ENCODE data around the gene PLAGL1.

Gene PLAGL1

DNA sequence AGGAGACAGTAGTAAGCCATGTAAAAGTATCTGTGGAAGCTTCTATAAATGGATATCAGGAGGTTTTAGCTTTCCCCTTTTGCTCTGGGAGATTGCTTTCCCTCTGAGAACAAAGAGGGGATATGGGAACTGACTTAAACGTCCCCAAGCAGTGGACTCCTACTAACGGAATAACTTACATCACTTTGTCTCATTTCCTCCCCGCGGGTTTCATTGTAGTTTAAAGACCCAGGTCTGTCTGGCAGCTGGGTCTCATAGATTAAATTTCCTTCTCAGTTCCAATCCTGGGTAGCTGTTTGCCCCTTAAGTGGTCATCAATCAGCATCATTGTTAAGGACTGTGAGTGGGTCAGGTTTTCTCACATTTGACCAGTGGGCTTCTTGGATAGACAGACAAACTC is 68.7 kb downstream of the PLAGL1 start:
- DNase-seq (ENCODE audit: low read depth) = no peak
- H3K4me3 ChIP-seq (replicated peaks; ENCODE audit: low read depth, low read length) = no peak overlapping the region
- TF ChIP-seq, protein P1, sequence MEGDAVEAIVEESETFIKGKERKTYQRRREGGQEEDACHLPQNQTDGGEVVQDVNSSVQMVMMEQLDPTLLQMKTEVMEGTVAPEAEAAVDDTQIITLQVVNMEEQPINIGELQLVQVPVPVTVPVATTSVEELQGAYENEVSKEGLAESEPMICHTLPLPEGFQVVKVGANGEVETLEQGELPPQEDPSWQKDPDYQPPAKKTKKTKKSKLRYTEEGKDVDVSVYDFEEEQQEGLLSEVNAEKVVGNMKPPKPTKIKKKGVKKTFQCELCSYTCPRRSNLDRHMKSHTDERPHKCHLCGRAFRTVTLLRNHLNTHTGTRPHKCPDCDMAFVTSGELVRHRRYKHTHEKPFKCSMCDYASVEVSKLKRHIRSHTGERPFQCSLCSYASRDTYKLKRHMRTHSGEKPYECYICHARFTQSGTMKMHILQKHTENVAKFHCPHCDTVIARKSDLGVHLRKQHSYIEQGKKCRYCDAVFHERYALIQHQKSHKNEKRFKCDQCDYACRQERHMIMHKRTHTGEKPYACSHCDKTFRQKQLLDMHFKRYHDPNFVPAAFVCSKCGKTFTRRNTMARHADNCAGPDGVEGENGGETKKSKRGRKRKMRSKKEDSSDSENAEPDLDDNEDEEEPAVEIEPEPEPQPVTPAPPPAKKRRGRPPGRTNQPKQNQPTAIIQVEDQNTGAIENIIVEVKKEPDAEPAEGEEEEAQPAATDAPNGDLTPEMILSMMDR (IDR thresholded peaks at IDR 0.05; ENCODE audit: low read length, missing control alignments) = no peak

DNA sequence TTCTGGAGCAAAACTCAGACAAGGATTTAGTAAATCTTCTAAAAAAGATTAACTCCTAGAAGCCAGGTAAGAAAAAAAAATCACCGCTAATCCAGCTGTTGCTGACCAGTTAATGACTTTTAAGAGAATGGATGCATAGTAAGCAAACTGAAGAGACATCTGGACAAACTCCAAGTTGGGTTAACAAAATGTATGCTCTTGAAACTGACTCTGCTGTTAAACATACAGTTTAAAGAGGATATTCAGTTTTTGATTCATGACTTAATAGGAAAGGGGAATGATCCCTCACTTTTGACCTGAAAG is 70.4 kb downstream of the PLAGL1 start:
- TF ChIP-seq, protein P1 (IDR thresholded peaks at IDR 0.05; ENCODE audit: low read length, missing control alignments) = no peak
- no peak overlapping the region for H3K4me3 ChIP-seq (replicated peaks; ENCODE audit: low read depth, low read length)
- DNase-seq (ENCODE audit: low read depth) = no peak

DNA sequence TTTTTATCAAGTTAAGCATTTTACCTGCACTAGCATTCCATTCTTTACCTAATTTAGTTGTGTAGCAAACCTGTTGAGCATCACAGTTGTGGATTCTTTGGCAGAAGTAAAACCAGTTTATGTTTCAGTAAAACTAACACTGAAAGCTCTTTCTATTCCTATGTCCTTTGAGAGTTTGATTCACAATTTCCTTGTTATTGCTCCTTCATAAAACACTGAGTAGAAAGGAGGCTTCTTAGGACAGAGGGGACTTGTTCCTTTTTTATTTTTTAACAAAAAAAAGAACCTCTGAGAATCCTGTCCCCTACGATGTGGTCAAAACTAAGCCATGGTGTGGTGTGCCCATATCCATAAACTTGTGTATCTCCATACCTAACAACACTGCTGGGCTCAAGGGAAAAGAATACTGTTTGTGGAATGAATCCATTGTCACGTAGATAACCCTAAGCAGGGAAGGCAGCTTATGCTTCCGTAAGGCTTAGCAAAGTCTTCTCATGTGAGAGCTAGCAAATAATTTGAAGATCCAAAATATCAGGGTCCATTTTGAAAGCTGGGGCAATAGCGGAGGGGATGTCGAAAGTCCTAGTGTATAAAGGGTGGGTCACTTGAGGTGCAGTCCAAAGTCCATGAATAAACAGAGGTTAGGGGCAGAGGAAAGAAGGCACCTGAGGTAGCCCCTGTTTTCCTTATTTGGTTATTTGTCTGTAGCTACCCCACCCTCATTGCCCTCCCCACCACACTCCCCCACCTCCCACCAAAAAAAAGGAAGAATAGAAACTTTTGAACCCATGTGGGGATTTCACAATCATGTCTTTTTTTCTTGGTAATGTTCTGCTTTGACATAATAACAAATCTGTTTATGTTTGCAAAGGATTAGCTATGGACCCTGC is 71.0 kb downstream of the PLAGL1 start:
- TF ChIP-seq, protein P1 (IDR thresholded peaks at IDR 0.05; ENCODE audit: low read length, missing control alignments) = no peak
- DNase-seq (ENCODE audit: low read depth) = no peak

DNA sequence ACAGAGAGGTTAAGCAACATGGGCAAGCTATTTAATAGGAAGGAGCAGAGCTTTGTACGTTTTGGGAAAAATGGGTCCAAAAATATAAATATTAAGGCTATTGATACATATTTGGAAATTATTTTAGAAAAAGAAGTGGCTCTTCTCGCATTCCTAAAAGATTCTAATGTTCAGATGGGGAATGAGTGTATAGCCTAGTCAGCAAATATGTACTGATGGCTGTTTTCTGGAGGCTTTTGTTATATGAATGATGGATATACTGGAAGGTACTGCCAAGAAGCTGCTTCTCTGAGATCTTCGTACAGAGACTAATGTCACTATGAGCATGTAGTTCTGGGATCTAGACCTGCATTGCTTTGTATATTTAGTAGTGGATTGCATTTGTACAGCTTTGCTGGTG is 71.7 kb downstream of the PLAGL1 start:
- no peak overlapping the region for H3K4me3 ChIP-seq (replicated peaks; ENCODE audit: low read depth, low read length)
- TF ChIP-seq, protein P1 (IDR thresholded peaks at IDR 0.05; ENCODE audit: low read length, missing control alignments) = no peak
- no peak for DNase-seq (ENCODE audit: low read depth)

More for the DNA sequence above, 71.0 kb downstream of the PLAGL1 start:
- H3K4me3 ChIP-seq (replicated peaks; ENCODE audit: low read depth, low read length) = no peak overlapping the region

DNA sequence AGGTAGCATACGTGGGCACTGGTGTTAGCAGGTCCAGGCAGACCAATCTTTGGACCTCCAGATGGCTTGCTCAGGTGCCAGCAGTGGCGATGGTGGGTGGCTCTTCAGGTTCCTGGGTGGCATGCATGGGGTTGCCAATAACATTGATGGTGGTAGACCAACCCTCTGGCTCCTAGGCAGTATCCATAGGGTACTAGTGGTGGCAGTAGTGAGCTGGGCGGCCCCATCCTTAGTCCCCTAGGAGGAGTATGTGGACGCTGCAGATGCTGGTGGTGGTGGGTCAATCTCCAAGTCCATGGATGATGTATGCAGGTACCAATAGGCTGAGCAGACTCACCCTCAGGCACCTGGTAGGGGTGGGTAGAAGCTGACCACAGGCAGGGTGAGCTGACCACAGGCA is 73.2 kb downstream of the PLAGL1 start:
- TF ChIP-seq, protein P1 (IDR thresholded peaks at IDR 0.05; ENCODE audit: low read length, missing control alignments) = no peak
- no peak for DNase-seq (ENCODE audit: low read depth)
- no peak overlapping the region for H3K4me3 ChIP-seq (replicated peaks; ENCODE audit: low read depth, low read length)

DNA sequence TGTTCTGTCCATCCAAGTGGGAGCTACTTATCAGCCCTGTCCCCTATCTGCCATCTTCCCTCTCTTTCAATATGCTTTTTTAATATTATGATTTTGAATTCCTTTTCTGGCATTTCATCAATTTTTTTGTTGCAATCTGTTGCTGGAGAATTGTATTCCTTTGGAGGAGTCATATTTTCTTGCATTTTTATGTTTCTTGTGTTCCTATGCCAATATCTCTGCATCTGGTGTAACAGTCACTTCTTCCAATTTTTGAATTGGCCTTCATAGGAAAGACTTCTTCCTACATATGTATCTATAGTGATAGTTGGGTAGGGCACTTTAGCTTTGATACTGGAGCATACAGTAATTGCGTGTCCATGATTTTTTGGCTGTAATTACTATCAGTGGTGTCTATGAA is 73.7 kb downstream of the PLAGL1 start:
- DNase-seq (ENCODE audit: low read depth) = no peak
- TF ChIP-seq, protein P1 (IDR thresholded peaks at IDR 0.05; ENCODE audit: low read length, missing control alignments) = no peak

DNA sequence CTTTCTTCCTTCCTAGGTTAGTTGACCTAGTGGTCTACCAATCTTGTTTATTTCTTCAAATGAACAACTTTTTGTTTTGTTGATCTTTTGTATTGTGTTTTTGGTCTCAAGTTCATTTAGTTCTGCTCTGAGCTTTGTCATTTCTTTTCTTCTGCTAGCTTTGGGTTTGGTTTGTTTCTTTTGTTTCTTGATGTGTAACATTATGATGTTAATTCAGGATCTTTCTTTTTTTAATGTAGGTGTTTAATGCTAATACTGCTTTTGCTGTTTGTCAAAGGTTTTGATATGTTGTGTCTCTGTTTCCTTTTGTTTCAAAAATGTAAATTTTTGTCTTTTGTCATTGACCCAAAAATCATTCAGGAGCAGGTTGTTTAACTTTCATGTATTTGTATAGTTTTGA is 78.1 kb downstream of the PLAGL1 start:
- DNase-seq (ENCODE audit: low read depth) = no peak
- TF ChIP-seq, protein P1 (IDR thresholded peaks at IDR 0.05; ENCODE audit: low read length, missing control alignments) = no peak
- H3K4me3 ChIP-seq (replicated peaks; ENCODE audit: low read depth, low read length) = no peak overlapping the region

More for the DNA sequence above, 73.7 kb downstream of the PLAGL1 start:
- H3K4me3 ChIP-seq (replicated peaks; ENCODE audit: low read depth, low read length) = no peak overlapping the region

Measured in fibroblast of pulmonary artery (primary cell).